WTC11 (cell line): ENCODE data around the gene LYPD1. TPM values are rescaled to one million over a fixed set of nuclear protein-coding genes. Genes with fewer than 3 reads are reported as not detected.

ENCODE experiments used
- ATAC-seq: fragments of 200-7000 bp; cut with Tn5 transposase; 2 replicates; pipeline ENCODE4 v1.10.0; 2021; ENCODE audit warnings: mild to moderate bottlenecking, moderate library complexity
- CTCF ChIA-PET: fragments of 300-600 bp; sonication (Branson Sonifier 250); formaldehyde crosslinking; loops from one replicate; lab custom pipeline; 2021; ENCODE audit warnings: antibody characterized with exemption; lab: Charles Lee
- POLR2A ChIA-PET: fragments of 350-600 bp; sonication (Branson Sonifier 250); formaldehyde crosslinking; loops from one replicate; lab custom pipeline; 2021; ENCODE audit warnings: antibody characterized with exemption; lab: Charles Lee
- DNase-seq: peaks from one replicate; pipeline ENCODE4 v3.0.0; 2021; ENCODE audit warnings: low spot score
- H3K27ac Mint-ChIP-seq: 2 replicates; pipeline ENCODE4 v1.8.0; 2021; ENCODE audit warnings: mixed read lengths
- H3K27me3 Mint-ChIP-seq: 2 replicates; pipeline ENCODE4 v1.8.0; 2021; ENCODE audit warnings: low read depth, mild to moderate bottlenecking, moderate library complexity, mixed read lengths
- H3K36me3 Mint-ChIP-seq: 2 replicates; pipeline ENCODE4 v1.8.0; 2021; ENCODE audit warnings: mixed read lengths
- H3K4me1 Mint-ChIP-seq: 2 replicates; pipeline ENCODE4 v1.8.0; 2022; ENCODE audit warnings: mixed read lengths
- H3K4me3 Mint-ChIP-seq: 2 replicates; pipeline ENCODE4 v1.8.0; 2021; ENCODE audit warnings: mild to moderate bottlenecking, moderate library complexity, mixed read lengths
- H3K9me3 Mint-ChIP-seq: 2 replicates; pipeline ENCODE4 v1.8.0; 2021; ENCODE audit warnings: mixed read lengths
- ATF2 ChIP-seq: sonication (generic); formaldehyde crosslinking; IDR thresholded peaks from 2 replicates; pipeline ENCODE4 v1.8.1; 2022; ENCODE audit warnings: low read depth, missing genetic modification reagents, borderline replicate concordance
- CBFB ChIP-seq: sonication (generic); formaldehyde crosslinking; IDR thresholded peaks from 2 replicates; pipeline ENCODE4 v1.8.1; 2022; ENCODE audit warnings: mild to moderate bottlenecking, low read depth, missing genetic modification reagents
- CDX4 ChIP-seq: fragments of 250-450 bp; sonication (Bioruptor Pico); IDR thresholded peaks from 2 replicates; pipeline ENCODE4 v1.9.0; 2021; ENCODE audit warnings: moderate library complexity, mild to moderate bottlenecking, inconsistent platforms, borderline replicate concordance
- CREM ChIP-seq: sonication (generic); formaldehyde crosslinking; IDR thresholded peaks from 2 replicates; pipeline ENCODE4 v1.8.1; 2022; ENCODE audit warnings: mild to moderate bottlenecking, missing genetic modification reagents, moderate library complexity
- ELF4 ChIP-seq: sonication (generic); formaldehyde crosslinking; IDR thresholded peaks from 2 replicates; pipeline ENCODE4 v1.8.1; 2022; ENCODE audit warnings: low read depth, mild to moderate bottlenecking, moderate library complexity, missing genetic modification reagents
- ETV6 ChIP-seq: sonication (generic); formaldehyde crosslinking; IDR thresholded peaks from 2 replicates; pipeline ENCODE4 v1.8.1; 2022; ENCODE audit warnings: mild to moderate bottlenecking, missing genetic modification reagents
- IRF2 ChIP-seq: sonication (generic); formaldehyde crosslinking; IDR thresholded peaks from 2 replicates; pipeline ENCODE4 v1.8.0; 2022; ENCODE audit warnings: low read depth, missing genetic modification reagents, borderline replicate concordance
- JUN ChIP-seq: sonication (generic); formaldehyde crosslinking; IDR thresholded peaks from 2 replicates; pipeline ENCODE4 v1.8.0; 2023; ENCODE audit warnings: mild to moderate bottlenecking, missing genetic modification reagents
- NR2C2 ChIP-seq: sonication (generic); formaldehyde crosslinking; IDR thresholded peaks from 2 replicates; pipeline ENCODE4 v1.8.0; 2022; ENCODE audit warnings: mild to moderate bottlenecking, missing genetic modification reagents
- TEAD1 ChIP-seq: sonication (generic); formaldehyde crosslinking; IDR thresholded peaks from 2 replicates; pipeline ENCODE4 v1.8.0; 2022; ENCODE audit warnings: mild to moderate bottlenecking, missing genetic modification reagents
- TEAD4 ChIP-seq: sonication (generic); formaldehyde crosslinking; IDR thresholded peaks from 2 replicates; pipeline ENCODE4 v1.8.0; 2022; ENCODE audit warnings: mild to moderate bottlenecking, missing genetic modification reagents
- TP53 ChIP-seq: sonication (generic); formaldehyde crosslinking; IDR thresholded peaks from 2 replicates; pipeline ENCODE4 v1.8.1; 2023; ENCODE audit warnings: mild to moderate bottlenecking, missing genetic modification reagents
- ZMAT4 ChIP-seq: fragments of 250-450 bp; sonication (Bioruptor Pico); IDR thresholded peaks from 2 replicates; pipeline ENCODE4 v1.9.0; 2021; ENCODE audit warnings: mild to moderate bottlenecking
- ZNF138 ChIP-seq: sonication (generic); formaldehyde crosslinking; conservative IDR thresholded peaks from 2 replicates; pipeline ENCODE4 v1.8.1; 2022; ENCODE audit warnings: mild to moderate bottlenecking, moderate library complexity, missing genetic modification reagents
- ZNF232 ChIP-seq: sonication (generic); formaldehyde crosslinking; IDR thresholded peaks from 2 replicates; pipeline ENCODE4 v1.8.0; 2022; ENCODE audit warnings: mild to moderate bottlenecking, missing genetic modification reagents
- ZNF416 ChIP-seq: fragments of 250-450 bp; sonication (Bioruptor Pico); IDR thresholded peaks from 2 replicates; pipeline ENCODE4 v1.9.0; 2021; ENCODE audit warnings: mild to moderate bottlenecking, inconsistent platforms
- ZNF423 ChIP-seq: fragments of 250-450 bp; sonication (Bioruptor Pico); IDR thresholded peaks from 2 replicates; pipeline ENCODE4 v2.1.2; 2022; ENCODE audit warnings: mild to moderate bottlenecking, moderate library complexity
- ZNF425 ChIP-seq: fragments of 250-450 bp; sonication (Bioruptor Pico); conservative IDR thresholded peaks from 2 replicates; pipeline ENCODE4 v1.9.0; 2021; ENCODE audit warnings: mild to moderate bottlenecking
- total RNA-seq: library from RNA; stranded (reverse); gene quantifications from 3 replicates; pipeline ENCODE4 v1.2.3, GENCODE V29; 2021
- TF ChIP-seq, protein P1 (sequence below): sonication (generic); formaldehyde crosslinking; IDR thresholded peaks from 2 replicates; pipeline ENCODE4 v1.8.1; 2023; ENCODE audit warnings: mild to moderate bottlenecking, missing genetic modification reagents, moderate library complexity
- TF ChIP-seq, protein P2 (sequence below): fragments of 250-450 bp; sonication (Bioruptor Pico); IDR thresholded peaks from 2 replicates; pipeline ENCODE4 v1.9.0; 2021; ENCODE audit warnings: mild to moderate bottlenecking

Gene LYPD1
- total RNA-seq, 1 experiment from 2014 or later = 2.8 TPM

GRCh38 chr2:132607426-132608090 lies 62.4 kb downstream of the LYPD1 start:
- ATAC-seq = no peak
- no peaks in the 10 kb centered on the region; the same call in 1 of the 2 replicates for H3K9me3 Mint-ChIP-seq
- no peaks in the 10 kb centered on the region for H3K36me3 Mint-ChIP-seq
- no peak overlapping the region for H3K27ac Mint-ChIP-seq
- CTCF ChIA-PET = interaction anchor here (0.5 kb wide), 1 partner anchor 1039 kb away, joined by 4 read pairs; no protein-coding TSS in a partner anchor
- TF ChIP-seq ZNF425 = no peak
- POLR2A ChIA-PET = interaction anchor here (0.8 kb wide), 1 partner anchor 9 kb away, joined by 3 read pairs; no protein-coding TSS in a partner anchor
- no peaks in the 10 kb centered on the region for H3K27me3 Mint-ChIP-seq
- no peak for DNase-seq
- peaks cover 33% of the 10 kb centered on the region for H3K4me1 Mint-ChIP-seq
- H3K4me3 Mint-ChIP-seq = no peak overlapping the region

- no peak overlapping the region for H3K4me3 Mint-ChIP-seq
- CTCF ChIA-PET = interaction anchor here (0.5 kb wide), 1 partner anchor 1040 kb away, joined by 4 read pairs; no protein-coding TSS in a partner anchor
- ATAC-seq (no peak), DNase-seq (no peak)
- H3K27ac Mint-ChIP-seq = no peak overlapping the region
- H3K36me3 Mint-ChIP-seq = no peaks in the 10 kb centered on the region
- no peaks in the 10 kb centered on the region; the same call in 1 of the 2 replicates for H3K9me3 Mint-ChIP-seq
- POLR2A ChIA-PET = no interaction called here
- H3K27me3 Mint-ChIP-seq = no peaks in the 10 kb centered on the region
- no peak for TF ChIP-seq ZNF138 (CRISPR knock-in tag)
- TF ChIP-seq ELF4 = no peak
- TF ChIP-seq ZNF232 (CRISPR knock-in tag) = no peak
- TF ChIP-seq IRF2 (CRISPR knock-in tag) = no peak
- no peak for TF ChIP-seq ZMAT4 (CRISPR knock-in tag)
- TF ChIP-seq, protein P1, sequence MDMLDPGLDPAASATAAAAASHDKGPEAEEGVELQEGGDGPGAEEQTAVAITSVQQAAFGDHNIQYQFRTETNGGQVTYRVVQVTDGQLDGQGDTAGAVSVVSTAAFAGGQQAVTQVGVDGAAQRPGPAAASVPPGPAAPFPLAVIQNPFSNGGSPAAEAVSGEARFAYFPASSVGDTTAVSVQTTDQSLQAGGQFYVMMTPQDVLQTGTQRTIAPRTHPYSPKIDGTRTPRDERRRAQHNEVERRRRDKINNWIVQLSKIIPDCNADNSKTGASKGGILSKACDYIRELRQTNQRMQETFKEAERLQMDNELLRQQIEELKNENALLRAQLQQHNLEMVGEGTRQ (CRISPR knock-in tag) = no peak
- no peak for TF ChIP-seq ETV6 (CRISPR knock-in tag)
- TF ChIP-seq CREM = no peak
- TF ChIP-seq CBFB (CRISPR knock-in tag) = no peak
- no peak for TF ChIP-seq NR2C2
- no peak for TF ChIP-seq TEAD4 (CRISPR knock-in tag)
- no peak for TF ChIP-seq JUN
- TF ChIP-seq ZNF423 (CRISPR knock-in tag) = no peak
- TF ChIP-seq, protein P2, sequence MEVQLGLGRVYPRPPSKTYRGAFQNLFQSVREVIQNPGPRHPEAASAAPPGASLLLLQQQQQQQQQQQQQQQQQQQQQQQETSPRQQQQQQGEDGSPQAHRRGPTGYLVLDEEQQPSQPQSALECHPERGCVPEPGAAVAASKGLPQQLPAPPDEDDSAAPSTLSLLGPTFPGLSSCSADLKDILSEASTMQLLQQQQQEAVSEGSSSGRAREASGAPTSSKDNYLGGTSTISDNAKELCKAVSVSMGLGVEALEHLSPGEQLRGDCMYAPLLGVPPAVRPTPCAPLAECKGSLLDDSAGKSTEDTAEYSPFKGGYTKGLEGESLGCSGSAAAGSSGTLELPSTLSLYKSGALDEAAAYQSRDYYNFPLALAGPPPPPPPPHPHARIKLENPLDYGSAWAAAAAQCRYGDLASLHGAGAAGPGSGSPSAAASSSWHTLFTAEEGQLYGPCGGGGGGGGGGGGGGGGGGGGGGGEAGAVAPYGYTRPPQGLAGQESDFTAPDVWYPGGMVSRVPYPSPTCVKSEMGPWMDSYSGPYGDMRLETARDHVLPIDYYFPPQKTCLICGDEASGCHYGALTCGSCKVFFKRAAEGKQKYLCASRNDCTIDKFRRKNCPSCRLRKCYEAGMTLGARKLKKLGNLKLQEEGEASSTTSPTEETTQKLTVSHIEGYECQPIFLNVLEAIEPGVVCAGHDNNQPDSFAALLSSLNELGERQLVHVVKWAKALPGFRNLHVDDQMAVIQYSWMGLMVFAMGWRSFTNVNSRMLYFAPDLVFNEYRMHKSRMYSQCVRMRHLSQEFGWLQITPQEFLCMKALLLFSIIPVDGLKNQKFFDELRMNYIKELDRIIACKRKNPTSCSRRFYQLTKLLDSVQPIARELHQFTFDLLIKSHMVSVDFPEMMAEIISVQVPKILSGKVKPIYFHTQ (CRISPR knock-in tag) = no peak
- no peak for TF ChIP-seq TP53 (CRISPR knock-in tag)
- no peak for TF ChIP-seq ZNF416 (CRISPR knock-in tag)
- no peak for TF ChIP-seq ATF2 (CRISPR knock-in tag)
- no peak for TF ChIP-seq CDX4 (CRISPR knock-in tag)
- TF ChIP-seq TEAD1 = no peak
- peaks cover 25% of the 10 kb centered on the region for H3K4me1 Mint-ChIP-seq
Observed at GRCh38 chr2:132606649-132607048, 63.4 kb downstream of the LYPD1 start.
